Mononuclear cell (primary cell): ENCODE measurements around the gene DLG2. TPM values are rescaled to one million over a fixed set of nuclear protein-coding genes. Genes with fewer than 3 reads are reported as not detected.

Experiments
- H3K27me3 ChIP-seq: 2 replicates; pipeline ENCODE4 v1.6.0; 2011; ENCODE audit warnings: low read length, control low read depth; ENCODE audit not compliant: insufficient read depth
- H3K4me1 ChIP-seq: 2 replicates; pipeline ENCODE4 v1.5.1; 2011; ENCODE audit warnings: mild to moderate bottlenecking, low read length, control low read depth; ENCODE audit not compliant: insufficient read depth
- H3K4me3 ChIP-seq: 2 replicates; pipeline ENCODE4 v1.5.1; 2011; ENCODE audit warnings: mild to moderate bottlenecking, low read length, moderate library complexity
- H3K9me3 ChIP-seq: 2 replicates; pipeline ENCODE4 v1.5.1; 2011; ENCODE audit warnings: low read depth, mild to moderate bottlenecking, control low read depth, low read length
- total RNA-seq: library from RNA; depleted of rRNA; stranded (reverse); fragments of >200 nt; gene quantifications from one replicate; pipeline ENCODE4 v1.2.3, GENCODE V29; 2012

The DLG2 gene
- total RNA-seq, 1 donor: 1.6 TPM

DNA sequence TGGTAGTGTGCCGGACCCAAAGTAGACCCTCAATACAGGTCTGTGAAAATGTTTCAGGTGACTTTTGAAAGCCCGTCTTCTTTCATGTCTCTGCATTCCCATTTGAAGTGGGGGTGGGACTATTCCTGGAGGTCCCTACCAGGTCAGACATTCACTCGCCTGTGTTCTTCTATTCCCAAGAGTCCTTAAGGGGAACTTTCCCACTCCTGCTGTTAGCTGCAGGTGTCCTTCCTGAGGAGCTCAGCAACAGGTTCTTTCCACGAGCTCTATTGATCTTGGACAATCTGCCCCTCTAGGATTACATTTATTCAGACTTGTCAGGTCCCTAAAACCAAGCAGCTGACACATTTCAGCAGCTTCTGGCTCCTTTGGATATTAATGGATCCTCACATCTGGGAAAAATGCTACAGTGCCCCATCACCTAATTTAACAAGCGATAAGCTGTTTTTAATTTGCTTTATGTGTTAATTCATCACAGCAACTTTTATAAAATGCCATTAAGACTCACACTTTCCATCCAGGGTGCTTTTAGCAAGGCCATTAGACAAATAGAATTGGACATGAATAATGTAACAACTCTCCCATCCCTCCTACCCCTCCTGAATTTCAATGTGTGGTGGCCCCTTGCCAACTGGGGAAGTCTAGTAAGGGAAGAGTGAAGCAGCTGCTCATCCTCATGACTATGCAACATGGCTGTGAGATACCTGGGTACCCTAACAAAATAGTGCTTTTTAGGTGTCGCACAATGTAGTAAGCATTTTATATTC lies 2081.5 kb downstream of the DLG2 start:
- no peaks in the 10 kb centered on the region for H3K9me3 ChIP-seq
- no peak overlapping the region for H3K4me3 ChIP-seq
- H3K4me1 ChIP-seq: no peaks in the 10 kb centered on the region
- H3K27me3 ChIP-seq: no peaks in the 10 kb centered on the region

- no peak overlapping the region for H3K4me3 ChIP-seq
- no peaks in the 10 kb centered on the region for H3K4me1 ChIP-seq
- no peaks in the 10 kb centered on the region for H3K9me3 ChIP-seq
- no peaks in the 10 kb centered on the region for H3K27me3 ChIP-seq
Observed at GRCh38 chr11:83544846-83545245, 2082.3 kb downstream of the DLG2 start.

- Histone ChIP-seq H3K4me3 (no peak overlapping the region), H3K4me1 (no peaks in the 10 kb centered on the region), H3K27me3 (no peaks in the 10 kb centered on the region), H3K9me3 (no peaks in the 10 kb centered on the region)
Observed at GRCh38 chr11:83543706-83544439, 2083.3 kb downstream of the DLG2 start.

DNA sequence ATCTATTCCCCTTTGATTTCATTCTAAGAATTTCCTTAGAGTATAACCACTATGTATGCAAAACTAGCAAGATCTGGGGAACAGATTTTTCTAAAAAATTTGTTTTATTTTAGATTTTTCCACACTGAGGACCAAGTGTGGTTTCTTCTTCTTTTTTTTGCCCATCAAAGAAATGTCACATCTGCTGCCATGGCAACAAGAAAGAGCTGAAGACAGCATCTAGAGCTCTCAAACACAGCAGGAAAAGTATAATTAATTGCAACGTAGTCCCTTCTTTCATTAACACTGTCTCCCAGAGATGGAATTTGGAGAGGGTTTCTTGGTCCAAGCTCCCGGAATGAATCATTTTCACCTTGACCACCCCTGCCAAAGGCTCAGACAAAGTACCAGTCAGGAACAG lies 2084.3 kb downstream of the DLG2 start:
- H3K4me3 ChIP-seq: no peak overlapping the region
- no peaks in the 10 kb centered on the region for H3K27me3 ChIP-seq
- no peaks in the 10 kb centered on the region for H3K4me1 ChIP-seq
- H3K9me3 ChIP-seq: no peaks in the 10 kb centered on the region

DNA sequence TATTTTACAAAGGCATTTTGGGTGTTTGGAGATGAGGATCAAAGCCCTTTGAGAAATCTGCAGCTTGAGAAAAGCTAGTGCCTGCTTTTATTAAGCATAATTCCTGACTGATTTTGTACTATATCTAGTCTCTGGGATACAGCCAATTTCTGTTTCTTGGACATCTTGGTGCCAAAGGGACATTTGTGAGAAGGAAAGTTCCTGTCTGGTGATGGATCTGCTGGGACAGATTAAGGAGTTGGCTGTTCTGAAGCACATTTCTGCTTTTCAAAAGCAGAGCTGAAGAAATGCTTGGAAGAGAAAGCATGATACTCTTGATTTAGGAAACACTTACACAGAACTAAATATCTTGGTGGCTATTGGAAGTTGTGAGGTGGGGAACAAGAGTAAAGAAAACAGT lies 2086.4 kb downstream of the DLG2 start:
- Histone ChIP-seq H3K4me3 (no peak overlapping the region), H3K9me3 (no peaks in the 10 kb centered on the region), H3K27me3 (no peaks in the 10 kb centered on the region), H3K4me1 (no peaks in the 10 kb centered on the region)

DNA sequence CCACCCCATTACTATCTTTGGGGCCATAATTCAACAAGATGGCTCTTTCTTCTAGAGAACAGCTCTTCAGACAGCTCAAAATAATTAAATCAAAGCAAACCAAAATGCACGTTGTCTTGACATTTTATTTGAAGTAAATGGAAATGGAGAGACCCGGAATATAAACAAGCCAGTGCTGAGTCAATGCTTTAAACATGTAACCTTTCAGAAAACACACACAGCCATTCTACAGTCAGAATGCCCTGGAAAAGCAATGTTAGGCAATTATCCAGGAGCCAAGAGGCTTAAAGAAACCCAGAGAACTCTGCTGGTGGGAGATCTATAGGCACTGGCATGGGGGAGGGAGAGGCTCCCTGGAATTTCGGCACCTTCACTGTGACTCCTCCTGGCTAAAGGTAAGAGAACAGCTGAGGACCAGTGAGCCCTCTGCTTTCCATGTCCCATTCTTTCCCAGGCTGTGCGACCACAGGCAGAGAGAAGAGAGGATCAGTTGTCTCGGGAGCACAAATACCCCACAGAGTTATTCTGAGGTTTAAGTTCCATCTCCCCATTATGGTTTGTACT lies 2086.9 kb downstream of the DLG2 start:
- Histone ChIP-seq H3K4me1 (no peaks in the 10 kb centered on the region), H3K4me3 (no peak overlapping the region), H3K9me3 (no peaks in the 10 kb centered on the region), H3K27me3 (no peaks in the 10 kb centered on the region)

GRCh38 chr11:83538286-83538685 lies 2088.9 kb downstream of the DLG2 start:
- Histone ChIP-seq H3K4me1 (no peaks in the 10 kb centered on the region), H3K4me3 (no peak overlapping the region), H3K9me3 (no peaks in the 10 kb centered on the region), H3K27me3 (no peaks in the 10 kb centered on the region)

DNA sequence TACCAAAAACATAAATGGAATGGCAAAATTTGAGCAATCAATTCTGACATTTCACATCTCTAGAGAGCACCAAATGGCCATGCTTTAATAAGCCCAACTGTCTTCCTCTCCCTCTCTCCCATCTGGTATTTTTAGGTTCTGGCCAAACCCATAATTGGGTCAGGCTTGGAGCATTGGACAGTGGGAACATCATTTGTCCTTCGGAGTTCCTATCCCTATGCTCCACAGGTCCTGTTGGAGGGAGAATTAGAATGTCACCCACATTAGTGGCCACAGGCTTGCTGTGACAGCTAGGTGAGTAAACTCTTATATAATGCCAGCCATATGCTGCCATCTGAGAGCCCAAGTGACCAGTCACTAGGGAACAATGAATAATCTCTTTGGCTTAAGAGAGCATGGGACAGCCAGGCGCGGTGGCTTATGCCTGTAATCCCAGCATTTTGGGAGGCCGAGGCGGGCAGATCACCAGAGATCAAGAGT lies 2090.0 kb downstream of the DLG2 start:
- Histone ChIP-seq H3K4me3 (no peak overlapping the region), H3K9me3 (no peaks in the 10 kb centered on the region), H3K4me1 (no peaks in the 10 kb centered on the region), H3K27me3 (no peaks in the 10 kb centered on the region)

GRCh38 chr11:83533166-83533565 lies 2094.0 kb downstream of the DLG2 start:
- Histone ChIP-seq H3K9me3 (no peaks in the 10 kb centered on the region), H3K27me3 (no peaks in the 10 kb centered on the region), H3K4me3 (no peak overlapping the region), H3K4me1 (no peaks in the 10 kb centered on the region)

GRCh38 chr11:83528877-83529276 lies 2098.3 kb downstream of the DLG2 start:
- H3K27me3 ChIP-seq: no peaks in the 10 kb centered on the region
- H3K4me3 ChIP-seq: no peak overlapping the region
- no peaks in the 10 kb centered on the region for H3K9me3 ChIP-seq

GRCh38 chr11:83528225-83528624 lies 2098.9 kb downstream of the DLG2 start:
- Histone ChIP-seq H3K4me1 (no peaks in the 10 kb centered on the region), H3K27me3 (no peaks in the 10 kb centered on the region), H3K4me3 (no peak overlapping the region), H3K9me3 (no peaks in the 10 kb centered on the region)

More at GRCh38 chr11:83528877-83529276, 2098.3 kb downstream of the DLG2 start:
- H3K4me1 ChIP-seq: no peaks in the 10 kb centered on the region

- Histone ChIP-seq H3K27me3 (no peaks in the 10 kb centered on the region), H3K4me1 (no peaks in the 10 kb centered on the region), H3K4me3 (no peak overlapping the region), H3K9me3 (no peaks in the 10 kb centered on the region)
Observed at GRCh38 chr11:83523676-83524075, 2103.5 kb downstream of the DLG2 start.

GRCh38 chr11:83522911-83523310 lies 2104.2 kb downstream of the DLG2 start:
- Histone ChIP-seq H3K4me3 (no peak overlapping the region), H3K27me3 (no peaks in the 10 kb centered on the region), H3K9me3 (no peaks in the 10 kb centered on the region), H3K4me1 (no peaks in the 10 kb centered on the region)

DNA sequence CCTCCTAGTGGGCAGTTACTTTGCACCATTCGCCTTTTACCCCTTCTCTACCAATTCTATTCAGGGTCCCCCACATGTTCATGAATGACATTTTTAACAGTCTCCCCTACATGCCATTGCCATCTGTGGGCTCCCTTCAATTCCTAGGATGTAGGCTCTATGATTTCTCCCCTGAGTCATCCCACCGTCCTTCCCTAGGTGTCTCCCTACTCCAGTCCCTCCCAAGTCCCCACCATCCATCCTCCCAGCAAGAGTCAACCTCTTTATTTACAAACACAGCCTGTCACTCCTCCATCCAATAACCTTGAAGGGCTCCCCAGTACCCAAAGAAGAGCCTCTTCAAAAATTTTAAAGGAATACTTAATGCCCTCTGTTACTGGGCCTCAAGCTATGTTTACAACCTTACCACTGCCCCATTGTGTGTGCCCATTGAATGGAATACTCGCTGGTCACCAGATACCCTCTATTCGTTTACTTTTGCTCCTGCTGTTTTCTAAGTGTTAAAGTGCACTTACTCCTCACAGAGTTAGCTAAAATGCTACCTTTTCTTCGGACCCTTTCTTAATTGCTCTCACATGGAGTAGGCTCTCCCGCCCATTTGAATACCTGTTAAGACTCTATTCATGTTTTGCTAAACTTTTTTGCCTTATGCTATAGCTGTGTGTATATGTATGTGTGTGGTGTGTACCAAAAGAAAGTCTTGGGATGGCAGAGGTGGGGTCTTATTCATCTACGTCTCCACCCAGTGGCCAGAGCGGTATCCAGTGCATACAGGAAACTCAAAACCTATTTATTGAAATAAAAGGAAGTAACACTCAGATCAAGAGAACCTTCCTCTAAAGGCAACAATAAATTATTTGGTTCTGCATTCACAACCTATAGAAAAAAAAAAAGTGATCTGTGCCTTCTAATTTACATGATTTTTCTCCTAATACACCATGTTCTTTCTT lies 2105.2 kb downstream of the DLG2 start:
- no peaks in the 10 kb centered on the region for H3K9me3 ChIP-seq
- no peaks in the 10 kb centered on the region for H3K4me1 ChIP-seq
- no peaks in the 10 kb centered on the region for H3K27me3 ChIP-seq
- no peak overlapping the region for H3K4me3 ChIP-seq
